Gastroesophageal sphincter (tissue), 4 donors: ENCODE results near the gene CDKN2AIPNL. TPM values are rescaled to one million over a fixed set of nuclear protein-coding genes. Genes with fewer than 3 reads are reported as not detected.
"Not testable (repeated sequence)": the region's sequence is repeated elsewhere in the genome, so short reads cannot be mapped to it uniquely, and the experiment has no call there.

ENCODE experiments used
- ATAC-seq: fragments of 150-250 bp; one replicate; pipeline ENCODE4 v1.9.1; 2016; ENCODE audit warnings: mild to moderate bottlenecking, moderate library complexity
- H3K27ac ChIP-seq, 4 donors: fragments of 200-600 bp; sonication (generic) in 3 of 4; 1 replicate in 3 of 4; 2 replicates in 1 of 4; pipeline ENCODE4 v1.5.1; 2016 to 2019
- H3K27me3 ChIP-seq: fragments of 200-600 bp; sonication (generic); one replicate; pipeline ENCODE4 v1.5.1; 2019
- H3K36me3 ChIP-seq, 2 donors: fragments of 200-600 bp; sonication (generic); one replicate each; pipeline ENCODE4 v1.5.1; 2019; ENCODE audit warnings: control low read depth in 1 of 2
- H3K4me1 ChIP-seq, 3 donors: fragments of 200-600 bp; sonication (generic); 1 replicate in 2 of 3; 2 replicates in 1 of 3; pipeline ENCODE4 v1.5.1; 2016 to 2019; ENCODE audit warnings: control low read depth in 2 of 3
- H3K4me3 ChIP-seq, 2 donors: fragments of 200-600 bp; sonication (generic); one replicate each; pipeline ENCODE4 v1.5.1; 2019; ENCODE audit warnings: mild to moderate bottlenecking in 1 of 2, moderate library complexity in 1 of 2
- H3K9me3 ChIP-seq, 3 donors: fragments of 200-600 bp; sonication (generic); one replicate each; pipeline ENCODE4 v1.5.1; 2017 to 2019; ENCODE audit warnings: control low read depth in 2 of 3
- EP300 ChIP-seq: sonication (generic); formaldehyde crosslinking; IDR thresholded peaks from one replicate; pipeline ENCODE4 v1.6.1; 2017; ENCODE audit warnings: antibody characterized with exemption, mild to moderate bottlenecking
- POLR2A ChIP-seq, 2 donors: fragments of 450-650 bp; IDR thresholded peaks; one replicate each; pipeline ENCODE4 v1.6.1; 2017; ENCODE audit warnings: antibody characterized with exemption in 2 of 2, mild to moderate bottlenecking in 2 of 2, moderate library complexity in 1 of 2
- POLR2AphosphoS5 ChIP-seq: sonication (generic); formaldehyde crosslinking; IDR thresholded peaks from one replicate; pipeline ENCODE4 v1.6.1; 2017; ENCODE audit warnings: antibody characterized with exemption
- WGBS, 2 donors: methylation state at CpG; one replicate each; pipeline ENCODE4 v1.1.5; 2018; ENCODE audit warnings: low coverage in 1 of 2; 5-methylcytosine and 5-hydroxymethylcytosine counted together
- total RNA-seq, 4 donors: library from RNA; depleted of rRNA; stranded (reverse); fragments of >200 nt; gene quantifications; one replicate each; pipeline ENCODE4 v1.1.0, GENCODE V29; 2016
- TF ChIP-seq, protein P1 (sequence below), 4 experiments: fragments of 200-600 bp in 2 of 4; fragments of 450-650 bp in 2 of 4; sonication (generic) in 1 of 4; IDR thresholded peaks; one replicate each; pipeline ENCODE4 v1.5.1; 2017 to 2019; ENCODE audit warnings: antibody characterized with exemption in 4 of 4, mild to moderate bottlenecking in 2 of 4, moderate library complexity in 2 of 4

CDKN2AIPNL gene
- total RNA-seq, 4 donors from 2014 or later = 15.1 to 25.7 (median 21.0) TPM

DNA sequence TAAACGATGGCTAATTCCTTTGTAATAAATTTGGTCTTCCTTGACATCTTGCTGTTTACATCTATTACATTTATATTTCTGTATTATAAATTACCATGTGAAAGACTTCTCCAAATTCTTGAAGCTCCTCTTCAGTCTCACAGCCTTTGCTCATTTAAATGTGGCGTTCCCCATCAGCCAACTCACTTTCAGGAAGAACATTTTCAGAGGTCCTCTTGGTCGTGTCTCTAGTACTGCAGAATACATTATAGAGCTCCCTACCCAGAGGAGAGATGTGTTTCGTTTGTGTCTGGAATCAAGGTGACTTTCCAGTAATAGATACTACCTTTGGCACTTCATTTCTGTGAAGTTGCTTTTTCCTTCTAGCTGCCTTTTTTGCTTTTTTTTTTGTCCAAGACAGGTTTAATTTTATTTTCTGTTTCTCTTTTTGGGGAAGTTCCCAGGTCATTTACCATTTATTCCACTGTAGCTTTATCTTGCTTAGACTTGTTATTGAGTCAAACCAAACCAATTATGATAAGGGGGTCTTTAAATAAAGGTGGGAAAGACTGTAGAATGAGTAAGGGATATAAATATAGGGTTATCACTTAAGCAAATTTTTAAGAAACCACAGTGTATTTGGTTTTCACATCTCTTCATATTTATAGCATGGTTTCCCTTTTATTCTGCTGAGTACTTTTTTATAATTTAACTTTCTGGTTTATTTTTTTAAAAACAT lies 27.5 kb downstream of the CDKN2AIPNL start:
- Histone ChIP-seq H3K9me3 (no peaks in the 10 kb centered on the region), H3K27me3 (no peaks in the 10 kb centered on the region), H3K27ac (no peak overlapping the region), H3K4me3 (no peak overlapping the region), H3K4me1 (peaks cover 0 to 6% (median 0%) of the 10 kb centered on the region in 3 donors), H3K36me3 (peaks cover 6 to 100% of the 10 kb centered on the region in 2 donors)
- 40 to 62% methylated on average over 2 to 4 of the region's 4 CpGs for WGBS, 2 donors
- no peak for ATAC-seq
- TF ChIP-seq POLR2AphosphoS5 (no peak), POLR2A (IDR thresholded peaks at IDR 0.05) (no peak), EP300 (no peak)
- TF ChIP-seq, protein P1, sequence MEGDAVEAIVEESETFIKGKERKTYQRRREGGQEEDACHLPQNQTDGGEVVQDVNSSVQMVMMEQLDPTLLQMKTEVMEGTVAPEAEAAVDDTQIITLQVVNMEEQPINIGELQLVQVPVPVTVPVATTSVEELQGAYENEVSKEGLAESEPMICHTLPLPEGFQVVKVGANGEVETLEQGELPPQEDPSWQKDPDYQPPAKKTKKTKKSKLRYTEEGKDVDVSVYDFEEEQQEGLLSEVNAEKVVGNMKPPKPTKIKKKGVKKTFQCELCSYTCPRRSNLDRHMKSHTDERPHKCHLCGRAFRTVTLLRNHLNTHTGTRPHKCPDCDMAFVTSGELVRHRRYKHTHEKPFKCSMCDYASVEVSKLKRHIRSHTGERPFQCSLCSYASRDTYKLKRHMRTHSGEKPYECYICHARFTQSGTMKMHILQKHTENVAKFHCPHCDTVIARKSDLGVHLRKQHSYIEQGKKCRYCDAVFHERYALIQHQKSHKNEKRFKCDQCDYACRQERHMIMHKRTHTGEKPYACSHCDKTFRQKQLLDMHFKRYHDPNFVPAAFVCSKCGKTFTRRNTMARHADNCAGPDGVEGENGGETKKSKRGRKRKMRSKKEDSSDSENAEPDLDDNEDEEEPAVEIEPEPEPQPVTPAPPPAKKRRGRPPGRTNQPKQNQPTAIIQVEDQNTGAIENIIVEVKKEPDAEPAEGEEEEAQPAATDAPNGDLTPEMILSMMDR (IDR thresholded peaks at IDR 0.05) = no peak

DNA sequence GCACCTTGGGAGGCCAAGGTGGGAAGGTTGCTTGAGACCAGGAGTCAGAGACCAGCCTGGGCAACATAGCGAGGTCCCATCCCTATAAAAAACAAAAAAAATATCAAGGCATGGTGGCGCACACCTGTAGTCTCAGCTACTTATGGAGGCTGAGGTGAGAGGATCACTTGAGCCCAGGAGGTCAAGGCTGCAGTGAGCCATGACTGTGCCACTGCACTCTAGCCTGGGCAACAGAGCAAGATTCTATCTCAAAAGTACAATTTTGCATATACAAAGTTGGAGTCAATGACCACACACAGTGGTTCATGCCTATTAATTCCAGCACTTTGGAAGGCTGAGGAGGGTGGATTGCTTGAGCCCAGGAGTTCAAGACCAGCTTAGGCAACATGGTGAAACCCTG lies 29.5 kb downstream of the CDKN2AIPNL start:
- not testable (repeated sequence) for H3K27ac ChIP-seq, ATAC-seq, H3K4me3 ChIP-seq, H3K27me3 ChIP-seq, H3K9me3 ChIP-seq
- Histone ChIP-seq H3K4me1 (peaks cover 0 to 13% (median 0%) of the 10 kb centered on the region in 3 donors), H3K36me3 (peaks cover 0 to 100% of the 10 kb centered on the region in 2 donors)
- WGBS, 2 donors = 96 to 100% methylated on average over 2 of the region's 2 CpGs

DNA sequence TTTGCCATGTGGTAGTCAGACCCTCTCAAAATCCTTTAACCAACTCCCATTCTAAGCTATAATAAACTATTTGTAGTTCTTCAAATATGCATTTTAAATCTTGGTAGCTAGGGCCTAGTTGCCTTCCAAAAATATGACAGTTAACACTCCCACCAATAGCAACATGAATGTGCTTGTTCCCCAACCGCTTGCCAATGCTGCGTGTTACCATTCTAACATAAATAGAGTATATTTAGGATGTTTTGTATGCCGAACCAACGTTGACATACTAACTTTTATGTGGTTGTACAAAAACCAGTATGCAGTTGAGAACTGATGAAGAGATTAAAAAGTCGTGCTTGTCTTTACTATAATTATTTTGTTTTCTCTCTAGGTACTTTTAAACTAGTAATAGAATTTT lies 31.3 kb downstream of the CDKN2AIPNL start:
- Histone ChIP-seq H3K4me3 (no peak overlapping the region), H3K36me3 (peaks cover 0 to 95% of the 10 kb centered on the region in 2 donors), H3K27me3 (no peaks in the 10 kb centered on the region), H3K27ac (no peak overlapping the region), H3K9me3 (no peaks in the 10 kb centered on the region), H3K4me1 (peaks cover 0 to 26% (median 4%) of the 10 kb centered on the region in 3 donors)
- 67 to 80% methylated on average over 5 of the region's 5 CpGs for WGBS, 2 donors
- no peak for TF ChIP-seq POLR2AphosphoS5
- TF ChIP-seq POLR2A (IDR thresholded peaks at IDR 0.05) = no peak
- TF ChIP-seq EP300 = no peak
- TF ChIP-seq, protein P1 (IDR thresholded peaks at IDR 0.05) = no peak
- ATAC-seq = no peak

DNA sequence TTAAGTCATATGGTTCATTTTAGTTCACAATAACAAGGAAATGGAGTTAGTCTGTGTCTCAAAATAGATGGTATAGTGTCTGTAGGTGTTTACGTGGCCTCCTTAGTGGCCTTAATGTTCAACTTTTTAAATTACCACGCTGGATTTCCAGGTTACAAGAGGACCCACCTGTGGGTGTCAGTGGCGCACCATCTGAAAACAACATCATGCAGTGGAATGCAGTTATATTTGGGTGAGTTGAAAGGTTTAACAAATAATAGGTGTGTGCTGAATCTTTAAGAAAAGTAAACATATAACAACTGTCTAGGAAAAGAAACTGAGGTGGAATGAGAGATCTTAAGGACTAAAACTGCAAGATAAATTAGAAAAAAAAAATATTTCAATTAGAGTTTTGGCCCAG lies 37.4 kb downstream of the CDKN2AIPNL start:
- 53 to 72% methylated on average over 3 of the region's 3 CpGs for WGBS, 2 donors
- Histone ChIP-seq H3K27me3 (no peaks in the 10 kb centered on the region), H3K4me1 (peaks cover 7 to 63% (median 16%) of the 10 kb centered on the region in 3 donors), H3K36me3 (peaks cover 0 to 41% of the 10 kb centered on the region in 2 donors), H3K27ac (no peak overlapping the region), H3K9me3 (no peaks in the 10 kb centered on the region), H3K4me3 (no peak overlapping the region)
- no peak for TF ChIP-seq POLR2AphosphoS5
- no peak for TF ChIP-seq POLR2A (IDR thresholded peaks at IDR 0.05)
- TF ChIP-seq EP300 = no peak
- TF ChIP-seq, protein P1 (IDR thresholded peaks at IDR 0.05) = no peak
- ATAC-seq = no peak

DNA sequence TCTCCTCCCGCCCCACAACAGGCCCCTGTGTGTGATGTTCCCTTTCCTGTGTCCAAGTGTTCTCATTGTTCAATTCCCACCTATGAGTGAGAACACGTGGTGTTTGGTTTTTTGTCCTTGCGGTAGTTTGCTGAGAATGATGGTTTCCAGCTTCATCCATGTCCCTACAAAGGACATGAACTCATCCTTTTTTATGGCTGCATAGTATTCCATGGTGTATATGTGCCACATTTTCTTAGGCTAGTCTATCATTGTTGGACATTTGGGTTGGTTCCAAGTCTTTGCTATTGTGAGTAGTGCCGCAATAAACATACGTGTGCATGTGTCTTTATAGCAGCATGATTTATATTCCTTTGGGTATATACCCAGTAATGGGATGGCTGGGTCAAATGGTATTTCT lies 38.0 kb downstream of the CDKN2AIPNL start:
- H3K36me3 ChIP-seq = peaks cover 0 to 35% of the 10 kb centered on the region in 2 donors
- H3K4me1 ChIP-seq = peaks cover 7 to 66% (median 16%) of the 10 kb centered on the region in 3 donors
- not testable (repeated sequence) for H3K9me3 ChIP-seq, H3K27me3 ChIP-seq, ATAC-seq, H3K27ac ChIP-seq
- H3K4me3 ChIP-seq = peak overlapping the region in 1 of 2 donors; percentile 76
- 85% methylated on average over 5 of the region's 5 CpGs; no CpG with 5 or more reads in 1 of the 2 donors for WGBS, 2 donors

DNA sequence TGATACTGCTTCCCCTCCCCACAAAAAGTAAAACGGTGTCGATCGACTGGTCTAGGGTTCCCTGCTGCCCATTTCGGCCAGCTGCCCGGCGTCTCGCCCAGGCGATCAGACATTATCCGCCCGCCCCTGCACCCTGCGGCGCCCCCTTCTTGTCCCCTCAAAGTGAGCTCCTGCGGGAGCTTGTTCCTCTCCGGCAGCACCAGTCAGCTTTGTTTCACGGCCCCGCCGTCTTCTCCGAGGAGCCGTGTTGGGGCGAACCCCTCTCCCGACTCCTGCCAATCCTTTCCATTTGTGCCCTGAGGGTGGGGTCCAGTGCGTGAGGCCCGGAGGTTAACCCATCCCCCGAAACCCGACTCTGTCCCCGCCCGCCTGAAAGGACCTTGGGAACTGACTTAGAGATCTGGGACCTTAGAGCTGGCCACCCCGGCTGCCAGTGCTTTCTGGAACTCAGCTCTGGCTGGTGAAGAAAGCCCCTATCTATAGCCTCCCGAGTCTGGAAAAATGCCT lies 39.8 kb downstream of the CDKN2AIPNL start:
- 0% methylated on average over 1 to 18 of the region's 29 CpGs for WGBS, 2 donors
- ATAC-seq = no peak
- peaks cover 7 to 64% (median 15%) of the 10 kb centered on the region in 3 donors for H3K4me1 ChIP-seq

More for the DNA sequence above, 39.8 kb downstream of the CDKN2AIPNL start:
- TF ChIP-seq, protein P1 (IDR thresholded peaks at IDR 0.05) = no peak
- TF ChIP-seq EP300 = no peak
- Histone ChIP-seq H3K36me3 (peaks cover 0 to 18% of the 10 kb centered on the region in 2 donors), H3K27ac (peak overlapping the region; percentile 92 to 99 (median 96)), H3K4me3 (peak overlapping the region; percentile 76 to 80), H3K27me3 (no peaks in the 10 kb centered on the region), H3K9me3 (no peaks in the 10 kb centered on the region)
